CMK (cell line): ENCODE data around the gene ATP8A1.
"Not testable (repeated sequence)": the region's sequence is repeated elsewhere in the genome, so short reads cannot be mapped to it uniquely, and the experiment has no call there.

Experiments
- DNase-seq: peaks from one replicate; pipeline ENCODE4 v3.0.0-alpha.2; 2010; ENCODE audit warnings: low read depth

Gene ATP8A1

GRCh38 chr4:42467777-42468176 lies 189.1 kb downstream of the ATP8A1 start:
- DNase-seq = not testable (repeated sequence)

GRCh38 chr4:42466273-42466844 lies 190.5 kb downstream of the ATP8A1 start:
- DNase-seq = no peak

GRCh38 chr4:42464550-42465094 lies 192.3 kb downstream of the ATP8A1 start:
- DNase-seq = no peak

- DNase-seq = not testable (repeated sequence)
These were observed 195.7 kb downstream of the ATP8A1 start for GRCh38 chr4:42461216-42461615.

- no peak for DNase-seq
These were observed 196.9 kb downstream of the ATP8A1 start for GRCh38 chr4:42460043-42460442.

GRCh38 chr4:42458657-42459056 lies 198.2 kb downstream of the ATP8A1 start:
- no peak for DNase-seq

- no peak for DNase-seq
These were observed 202.0 kb downstream of the ATP8A1 start for GRCh38 chr4:42454755-42455420.

GRCh38 chr4:42453612-42454011 lies 203.3 kb downstream of the ATP8A1 start:
- no peak for DNase-seq

- DNase-seq = no peak
These were observed 204.1 kb downstream of the ATP8A1 start for GRCh38 chr4:42452823-42453222.

- no peak for DNase-seq
These were observed 210.1 kb downstream of the ATP8A1 start for GRCh38 chr4:42446823-42447222.

- DNase-seq = no peak
These were observed 211.9 kb downstream of the ATP8A1 start for GRCh38 chr4:42445038-42445437.

GRCh38 chr4:42442601-42443000 lies 214.3 kb downstream of the ATP8A1 start:
- DNase-seq = no peak

- no peak for DNase-seq
These were observed 216.8 kb downstream of the ATP8A1 start for GRCh38 chr4:42440083-42440482.

GRCh38 chr4:42436928-42437565 lies 219.9 kb downstream of the ATP8A1 start:
- no peak for DNase-seq

- no peak for DNase-seq
These were observed 228.9 kb downstream of the ATP8A1 start for GRCh38 chr4:42428036-42428435.

- no peak for DNase-seq
These were observed 231.5 kb downstream of the ATP8A1 start for GRCh38 chr4:42425146-42426065.

- no peak for DNase-seq
These were observed 236.8 kb downstream of the ATP8A1 start for GRCh38 chr4:42420140-42420539.

GRCh38 chr4:42417550-42417949 lies 239.4 kb downstream of the ATP8A1 start:
- DNase-seq = no peak

- no peak for DNase-seq
These were observed 240.9 kb downstream of the ATP8A1 start for GRCh38 chr4:42416017-42416416.

- DNase-seq = no peak
These were observed 241.6 kb downstream of the ATP8A1 start for GRCh38 chr4:42415281-42415680.

GRCh38 chr4:42412251-42412650 lies 244.7 kb downstream of the ATP8A1 start:
- no peak for DNase-seq

GRCh38 chr4:42411803-42412202 lies 245.1 kb downstream of the ATP8A1 start:
- no peak for DNase-seq
